OCI-LY1 (cell line): ENCODE data around the gene MAP7D1.
"Not testable (repeated sequence)": the region's sequence is repeated elsewhere in the genome, so short reads cannot be mapped to it uniquely, and the experiment has no call there.

Source experiments
- H2AFZ ChIP-seq: fragments of 200-600 bp; sonication (generic), shearing (Covaris generic); 2 replicates; pipeline ENCODE4 v1.6.0; 2014; ENCODE audit warnings: antibody characterized with exemption, mild to moderate bottlenecking, low read length
- H3F3A ChIP-seq: fragments of 200-600 bp; sonication (generic), shearing (Covaris generic); 2 replicates; pipeline ENCODE4 v1.6.0; 2014; ENCODE audit warnings: mild to moderate bottlenecking, antibody characterized with exemption, low read length, moderate library complexity; ENCODE audit not compliant: insufficient read depth
- H3K27ac ChIP-seq: fragments of 200-600 bp; sonication (generic); 2 replicates; pipeline ENCODE4 v1.5.1; 2014; ENCODE audit warnings: low read length, mixed run types, mild to moderate bottlenecking, low read depth; ENCODE audit not compliant: poor library complexity, severe bottlenecking
- H3K27me3 ChIP-seq: fragments of 200-600 bp; sonication (generic); 2 replicates; pipeline ENCODE4 v1.6.0; 2014; ENCODE audit warnings: antibody characterized with exemption, mild to moderate bottlenecking, low read length, moderate library complexity; ENCODE audit not compliant: insufficient read depth
- H3K36me3 ChIP-seq: fragments of 200-600 bp; sonication (generic); 2 replicates; pipeline ENCODE4 v1.6.1; 2014; ENCODE audit warnings: mild to moderate bottlenecking, antibody characterized with exemption, low read length, moderate library complexity, mixed read lengths; ENCODE audit not compliant: insufficient read depth
- H3K4me1 ChIP-seq: fragments of 200-600 bp; sonication (generic); 2 replicates; pipeline ENCODE4 v1.5.1; 2014; ENCODE audit warnings: mild to moderate bottlenecking, low read length, moderate library complexity; ENCODE audit not compliant: insufficient read depth, severe bottlenecking
- H3K4me2 ChIP-seq: fragments of 200-600 bp; sonication (generic), shearing (Covaris generic); 2 replicates; pipeline ENCODE4 v1.6.1; 2014; ENCODE audit warnings: low read length
- H3K4me3 ChIP-seq: fragments of 200-600 bp; sonication (generic); 2 replicates; pipeline ENCODE4 v1.5.1; 2014; ENCODE audit warnings: low read length, low read depth, mild to moderate bottlenecking, mixed read lengths; ENCODE audit not compliant: poor library complexity, severe bottlenecking
- H3K79me2 ChIP-seq: fragments of 200-600 bp; shearing (Covaris generic); 2 replicates; pipeline ENCODE4 v1.6.1; 2016; ENCODE audit warnings: mixed run types, low read length, mixed read lengths; ENCODE audit not compliant: insufficient read depth
- H3K9ac ChIP-seq: fragments of 200-600 bp; sonication (generic), shearing (Covaris generic); 2 replicates; pipeline ENCODE4 v1.6.1; 2014; ENCODE audit warnings: mild to moderate bottlenecking, low read length, mixed read lengths
- H3K9me2 ChIP-seq: fragments of 200-600 bp; sonication (generic), shearing (Covaris generic); 2 replicates; pipeline ENCODE4 v1.6.1; 2014; ENCODE audit warnings: low read depth, mild to moderate bottlenecking, low read length, mixed read lengths
- H3K9me3 ChIP-seq: fragments of 200-600 bp; shearing (Covaris generic); 2 replicates; pipeline ENCODE4 v1.6.1; 2014; ENCODE audit warnings: low read length, mixed read lengths
- H4K20me1 ChIP-seq: fragments of 200-600 bp; sonication (generic), shearing (Covaris generic); 2 replicates; pipeline ENCODE4 v1.6.0; 2016; ENCODE audit warnings: mild to moderate bottlenecking, low read length; ENCODE audit not compliant: insufficient read depth
- EZH2 ChIP-seq: fragments of 200-600 bp; sonication (generic), shearing (Covaris generic); IDR thresholded peaks from 2 replicates; pipeline ENCODE4 v1.8.0; 2017; ENCODE audit warnings: borderline replicate concordance, mixed run types, mild to moderate bottlenecking, antibody characterized with exemption, low read length, moderate library complexity, mixed read lengths
- TF ChIP-seq, protein P1 (sequence below): fragments of 200-600 bp; sonication (generic), shearing (Covaris generic); IDR thresholded peaks from 2 replicates; pipeline ENCODE4 v1.5.1; 2017; ENCODE audit warnings: mild to moderate bottlenecking, antibody characterized with exemption, low read length, moderate library complexity, mixed read lengths

MAP7D1 gene

DNA sequence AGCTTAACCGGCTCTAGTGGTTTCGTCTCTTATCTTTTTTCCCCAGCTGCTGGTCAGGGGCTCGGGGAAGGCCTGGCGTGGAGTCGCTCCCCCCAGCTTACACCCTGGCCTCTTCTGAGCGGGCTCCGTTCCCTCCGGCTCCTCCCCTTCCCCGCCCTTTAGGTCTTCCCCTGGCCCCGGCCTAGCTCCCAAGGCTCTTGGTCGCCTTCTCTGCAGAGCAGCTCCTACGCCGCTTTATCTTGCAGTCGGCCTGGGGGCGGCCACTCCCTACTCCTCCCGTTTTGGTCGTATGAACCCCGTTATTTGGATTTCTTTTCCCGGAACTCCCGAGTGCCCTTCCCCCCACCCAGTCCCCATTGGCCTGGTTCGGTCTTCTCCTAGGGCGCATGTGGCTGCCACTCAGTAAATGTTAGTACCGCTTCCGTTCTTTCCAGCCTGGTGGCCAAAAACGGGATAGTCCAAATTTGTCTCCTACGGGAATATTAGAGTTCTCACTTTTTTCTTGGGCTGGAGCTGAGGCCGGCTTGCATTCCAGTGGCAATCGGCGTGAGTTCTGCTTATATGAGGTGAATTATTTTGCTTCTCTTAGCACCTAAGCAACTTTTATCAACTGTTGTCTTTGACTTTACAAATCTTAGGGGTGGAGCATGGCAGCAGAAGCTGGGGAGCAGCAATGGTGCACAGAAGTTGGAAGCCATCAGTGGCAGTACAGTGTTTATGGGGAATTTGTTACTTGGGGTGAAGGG, 68.8 kb downstream of the MAP7D1 start:
- peaks cover 31% of the 10 kb centered on the region for H3K4me1 ChIP-seq
- peak overlapping the region; percentile 81 for H3K4me3 ChIP-seq
- peaks cover 42% of the 10 kb centered on the region for H3K36me3 ChIP-seq
- TF ChIP-seq, protein P1, sequence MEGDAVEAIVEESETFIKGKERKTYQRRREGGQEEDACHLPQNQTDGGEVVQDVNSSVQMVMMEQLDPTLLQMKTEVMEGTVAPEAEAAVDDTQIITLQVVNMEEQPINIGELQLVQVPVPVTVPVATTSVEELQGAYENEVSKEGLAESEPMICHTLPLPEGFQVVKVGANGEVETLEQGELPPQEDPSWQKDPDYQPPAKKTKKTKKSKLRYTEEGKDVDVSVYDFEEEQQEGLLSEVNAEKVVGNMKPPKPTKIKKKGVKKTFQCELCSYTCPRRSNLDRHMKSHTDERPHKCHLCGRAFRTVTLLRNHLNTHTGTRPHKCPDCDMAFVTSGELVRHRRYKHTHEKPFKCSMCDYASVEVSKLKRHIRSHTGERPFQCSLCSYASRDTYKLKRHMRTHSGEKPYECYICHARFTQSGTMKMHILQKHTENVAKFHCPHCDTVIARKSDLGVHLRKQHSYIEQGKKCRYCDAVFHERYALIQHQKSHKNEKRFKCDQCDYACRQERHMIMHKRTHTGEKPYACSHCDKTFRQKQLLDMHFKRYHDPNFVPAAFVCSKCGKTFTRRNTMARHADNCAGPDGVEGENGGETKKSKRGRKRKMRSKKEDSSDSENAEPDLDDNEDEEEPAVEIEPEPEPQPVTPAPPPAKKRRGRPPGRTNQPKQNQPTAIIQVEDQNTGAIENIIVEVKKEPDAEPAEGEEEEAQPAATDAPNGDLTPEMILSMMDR = no peak; the same call in 1 of the 2 replicates
- no peak for TF ChIP-seq EZH2
- H3K9me2 ChIP-seq = no peaks in the 10 kb centered on the region
- H4K20me1 ChIP-seq = 0 out of 2 replicates have a peak, but pooled peaks cover 4% of the 10 kb centered on the region
- H3K9me3 ChIP-seq = no peaks in the 10 kb centered on the region
- H3K4me2 ChIP-seq = peak overlapping the region; percentile 82
- peak overlapping the region; percentile 93 for H3K27ac ChIP-seq
- H3K9ac ChIP-seq = peak overlapping the region; percentile 83
- no peaks in the 10 kb centered on the region for H3F3A ChIP-seq
- H3K79me2 ChIP-seq = peaks cover 51% of the 10 kb centered on the region
- no peak overlapping the region for H2AFZ ChIP-seq
- H3K27me3 ChIP-seq = no peaks in the 10 kb centered on the region

DNA sequence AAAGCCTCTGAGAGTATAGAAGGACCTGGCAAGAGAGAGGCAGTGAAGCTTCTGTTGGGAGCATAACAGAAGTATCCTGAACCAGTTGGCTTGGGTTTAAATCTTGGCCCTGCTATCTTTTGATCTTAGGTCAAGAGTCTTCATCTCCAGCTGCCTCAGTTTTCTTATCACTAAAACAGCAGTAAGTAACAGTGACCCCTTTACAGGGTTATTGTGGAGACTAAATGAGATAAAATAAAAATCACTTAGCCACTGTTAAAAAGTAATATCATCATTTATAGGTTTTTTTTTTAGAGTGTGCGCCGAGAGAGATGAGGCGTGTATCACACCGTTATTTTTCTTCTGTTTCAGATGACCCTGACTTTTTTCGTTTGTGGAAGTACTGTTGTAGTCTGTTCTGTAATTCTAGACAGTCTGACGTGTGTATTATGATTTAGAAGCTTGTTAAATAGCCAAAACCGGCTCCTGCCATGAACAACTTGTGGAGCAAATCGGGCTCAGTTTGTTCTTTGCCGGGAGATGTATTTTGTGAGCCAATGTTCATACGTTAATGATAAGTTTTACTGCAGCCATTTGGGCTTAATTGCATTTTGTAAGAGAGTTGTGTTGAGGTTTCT, 69.4 kb downstream of the MAP7D1 start:
- Histone ChIP-seq H3K9me3 (no peaks in the 10 kb centered on the region), H3K27ac (peak overlapping the region; percentile 93), H2AFZ (no peak overlapping the region), H3K4me2 (peak overlapping the region; percentile 82), H4K20me1 (0 out of 2 replicates have a peak, but pooled peaks cover 4% of the 10 kb centered on the region), H3K27me3 (no peaks in the 10 kb centered on the region), H3K9ac (peak overlapping the region; percentile 83), H3K79me2 (peaks cover 56% of the 10 kb centered on the region), H3K4me3 (peak overlapping the region; percentile 81), H3F3A (no peaks in the 10 kb centered on the region), H3K36me3 (peaks cover 47% of the 10 kb centered on the region), H3K9me2 (no peaks in the 10 kb centered on the region), H3K4me1 (peaks cover 37% of the 10 kb centered on the region)
- TF ChIP-seq, protein P1 = no peak
- TF ChIP-seq EZH2 = no peak

DNA sequence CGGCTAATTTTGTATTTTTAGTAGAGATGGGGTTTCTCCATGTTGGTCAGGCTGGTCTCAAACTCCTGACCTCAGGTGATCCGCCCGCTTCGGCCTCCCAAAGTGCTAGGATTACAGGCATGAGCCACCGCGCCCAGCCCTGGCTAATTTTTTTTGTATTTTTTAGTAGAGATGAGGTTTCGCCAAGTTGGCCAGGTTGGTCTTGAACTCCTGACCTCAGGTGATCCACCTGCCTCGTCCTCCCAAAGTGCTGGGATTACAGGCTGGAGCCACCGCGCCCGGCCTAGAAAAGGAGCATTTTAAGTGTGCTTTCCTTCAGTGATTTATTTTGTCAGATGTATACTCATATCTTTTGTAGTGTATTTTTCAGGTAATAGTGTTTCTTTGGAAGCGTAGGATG, 74.3 kb downstream of the MAP7D1 start:
- not testable (repeated sequence) for H3K9me2 ChIP-seq, H3F3A ChIP-seq, H3K4me3 ChIP-seq, H3K4me2 ChIP-seq, H3K27me3 ChIP-seq, H4K20me1 ChIP-seq, H3K9me3 ChIP-seq, H3K9ac ChIP-seq, H2AFZ ChIP-seq
- peaks cover 98% of the 10 kb centered on the region for H3K79me2 ChIP-seq
- peaks cover 75% of the 10 kb centered on the region for H3K4me1 ChIP-seq
- H3K36me3 ChIP-seq = peaks cover 85% of the 10 kb centered on the region
- peak overlapping the region; percentile 90 for H3K27ac ChIP-seq
